Skeletal muscle satellite cell (primary cell): ENCODE measurements around the gene STOM.

Experiments
- H3K27me3 ChIP-seq: 2 replicates; pipeline ENCODE4 v1.7.0; 2013; ENCODE audit warnings: low read length; ENCODE audit not compliant: control insufficient read depth, insufficient read depth
- H3K36me3 ChIP-seq: 2 replicates; pipeline ENCODE4 v1.7.0; 2013; ENCODE audit warnings: mild to moderate bottlenecking, control low read depth, low read length; ENCODE audit not compliant: insufficient read depth
- H3K4me1 ChIP-seq: 2 replicates; pipeline ENCODE4 v1.7.0; 2013; ENCODE audit warnings: low read length; ENCODE audit not compliant: control insufficient read depth, insufficient read depth
- H3K4me2 ChIP-seq: 2 replicates; pipeline ENCODE4 v1.7.0; 2013; ENCODE audit warnings: mild to moderate bottlenecking, low read length
- H3K4me3 ChIP-seq: 2 replicates; pipeline ENCODE4 v1.7.0; 2013; ENCODE audit warnings: low read length
- H3K9ac ChIP-seq: 2 replicates; pipeline ENCODE4 v1.7.0; 2013; ENCODE audit warnings: mild to moderate bottlenecking, low read depth, low read length, moderate library complexity
- H3K9me3 ChIP-seq: replicated peaks from 2 replicates; pipeline ENCODE4 v1.7.0; 2013; ENCODE audit warnings: mild to moderate bottlenecking, control low read depth, low read length

STOM gene

GRCh38 chr9:121340676-121341392 lies 29.2 kb downstream of the STOM start:
- no peak overlapping the region for H3K9ac ChIP-seq
- no peaks in the 10 kb centered on the region for H3K4me1 ChIP-seq
- H3K9me3 ChIP-seq: no peaks in the 10 kb centered on the region
- H3K27me3 ChIP-seq: no peaks in the 10 kb centered on the region
- no peak overlapping the region for H3K4me2 ChIP-seq
- no peak overlapping the region for H3K4me3 ChIP-seq
- H3K36me3 ChIP-seq: peaks cover 35% of the 10 kb centered on the region

- no peaks in the 10 kb centered on the region for H3K4me1 ChIP-seq
- H3K4me3 ChIP-seq: no peak overlapping the region
- H3K27me3 ChIP-seq: no peaks in the 10 kb centered on the region
- no peak overlapping the region for H3K4me2 ChIP-seq
- no peaks in the 10 kb centered on the region for H3K9me3 ChIP-seq
- H3K9ac ChIP-seq: no peak overlapping the region
- H3K36me3 ChIP-seq: peaks cover 48% of the 10 kb centered on the region
Observed at GRCh38 chr9:121339437-121339836, 30.6 kb downstream of the STOM start.

- Histone ChIP-seq H3K36me3 (peaks cover 64% of the 10 kb centered on the region), H3K9me3 (no peaks in the 10 kb centered on the region), H3K9ac (no peak overlapping the region), H3K27me3 (no peaks in the 10 kb centered on the region), H3K4me1 (no peaks in the 10 kb centered on the region), H3K4me2 (no peak overlapping the region), H3K4me3 (no peak overlapping the region)
Observed at GRCh38 chr9:121336665-121337064, 33.4 kb downstream of the STOM start.

- Histone ChIP-seq H3K36me3 (peaks cover 77% of the 10 kb centered on the region), H3K4me3 (no peak overlapping the region), H3K27me3 (no peaks in the 10 kb centered on the region), H3K9me3 (no peaks in the 10 kb centered on the region), H3K4me2 (no peak overlapping the region), H3K9ac (no peak overlapping the region), H3K4me1 (no peaks in the 10 kb centered on the region)
Observed at GRCh38 chr9:121333950-121334773, 35.9 kb downstream of the STOM start.

GRCh38 chr9:121331992-121332685 lies 37.9 kb downstream of the STOM start:
- no peak overlapping the region for H3K4me3 ChIP-seq
- no peaks in the 10 kb centered on the region for H3K9me3 ChIP-seq
- H3K9ac ChIP-seq: no peak overlapping the region
- H3K4me1 ChIP-seq: no peaks in the 10 kb centered on the region
- H3K27me3 ChIP-seq: no peaks in the 10 kb centered on the region
- no peak overlapping the region for H3K4me2 ChIP-seq
- peaks cover 83% of the 10 kb centered on the region for H3K36me3 ChIP-seq

- no peaks in the 10 kb centered on the region for H3K9me3 ChIP-seq
- H3K4me1 ChIP-seq: peaks cover 3% of the 10 kb centered on the region
- H3K4me2 ChIP-seq: no peak overlapping the region
- no peak overlapping the region for H3K4me3 ChIP-seq
- H3K27me3 ChIP-seq: no peaks in the 10 kb centered on the region
- H3K9ac ChIP-seq: no peak overlapping the region
- H3K36me3 ChIP-seq: peaks cover 89% of the 10 kb centered on the region
Observed at GRCh38 chr9:121331549-121331948, 38.5 kb downstream of the STOM start.

DNA sequence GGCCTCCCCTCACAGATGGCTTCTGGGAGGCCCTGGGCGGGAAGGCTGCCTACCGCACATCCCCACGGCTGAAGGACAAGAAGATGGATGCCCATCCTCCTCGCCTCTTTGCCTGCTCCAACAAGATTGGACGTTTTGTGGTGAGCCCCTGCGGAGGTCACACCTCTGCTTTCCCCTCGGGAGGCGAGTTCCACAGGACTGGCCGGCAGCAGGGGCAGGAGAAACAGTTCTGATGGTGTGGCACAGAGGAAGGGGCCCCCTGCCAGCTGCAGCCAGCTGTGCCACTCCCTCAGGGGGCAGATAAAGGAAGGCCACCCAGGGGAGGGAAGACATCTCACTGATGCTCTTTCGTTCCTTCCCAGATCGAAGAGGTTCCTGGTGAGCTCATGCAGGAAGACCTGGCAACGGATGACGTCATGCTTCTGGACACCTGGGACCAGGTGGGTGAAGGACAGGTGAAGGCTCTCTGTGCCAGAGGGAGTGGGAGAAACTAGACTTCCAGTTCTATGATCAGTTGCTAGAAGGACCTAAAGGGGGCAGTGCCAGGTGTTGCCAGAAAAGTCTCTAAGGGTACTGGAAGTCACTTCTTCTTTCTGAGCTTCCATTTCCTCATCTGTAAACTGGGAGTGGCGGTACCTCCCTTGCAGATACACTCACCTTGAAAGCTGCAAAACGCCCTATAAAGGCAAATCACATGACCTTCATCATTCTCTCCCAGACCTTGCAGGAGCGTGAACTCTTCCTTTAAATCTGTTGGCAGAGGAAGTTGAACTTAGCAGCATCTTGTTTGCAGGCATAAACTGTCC lies 41.0 kb downstream of the STOM start:
- Histone ChIP-seq H3K4me3 (no peak overlapping the region), H3K9me3 (no peaks in the 10 kb centered on the region), H3K36me3 (peaks cover 95% of the 10 kb centered on the region), H3K27me3 (no peaks in the 10 kb centered on the region), H3K4me1 (peaks cover 17% of the 10 kb centered on the region), H3K9ac (no peak overlapping the region), H3K4me2 (no peak overlapping the region)

GRCh38 chr9:121328476-121328875 lies 41.6 kb downstream of the STOM start:
- Histone ChIP-seq H3K9me3 (no peaks in the 10 kb centered on the region), H3K4me3 (no peak overlapping the region), H3K9ac (no peak overlapping the region), H3K36me3 (peaks cover 95% of the 10 kb centered on the region), H3K4me1 (peaks cover 17% of the 10 kb centered on the region), H3K4me2 (no peak overlapping the region), H3K27me3 (no peaks in the 10 kb centered on the region)

- no peaks in the 10 kb centered on the region for H3K9me3 ChIP-seq
- no peak overlapping the region for H3K4me2 ChIP-seq
- peaks cover 27% of the 10 kb centered on the region for H3K4me1 ChIP-seq
- peaks cover 90% of the 10 kb centered on the region for H3K36me3 ChIP-seq
- H3K4me3 ChIP-seq: no peak overlapping the region
- H3K27me3 ChIP-seq: no peaks in the 10 kb centered on the region
- H3K9ac ChIP-seq: no peak overlapping the region
Observed at GRCh38 chr9:121326901-121327613, 43.0 kb downstream of the STOM start.

- Histone ChIP-seq H3K4me1 (peaks cover 28% of the 10 kb centered on the region), H3K9me3 (no peaks in the 10 kb centered on the region), H3K9ac (peak overlapping the region; percentile 22), H3K4me3 (no peak overlapping the region), H3K36me3 (peaks cover 88% of the 10 kb centered on the region), H3K4me2 (no peak overlapping the region), H3K27me3 (no peaks in the 10 kb centered on the region)
Observed at GRCh38 chr9:121326130-121326838, 43.8 kb downstream of the STOM start.
